Endothelial cell (in vitro differentiated cells): ENCODE results near the gene CALN1. TPM values are rescaled to one million over a fixed set of nuclear protein-coding genes. Genes with fewer than 3 reads are reported as not detected.

Experiments
- DNase-seq: peaks from one replicate; pipeline ENCODE4 v3.0.0; 2021; ENCODE audit warnings: low spot score
- H3K27ac Mint-ChIP-seq: one replicate; pipeline ENCODE4 v1.8.0; 2021; ENCODE audit warnings: mixed read lengths, inconsistent platforms; ENCODE audit not compliant: unreplicated experiment
- H3K27me3 Mint-ChIP-seq: one replicate; pipeline ENCODE4 v1.8.0; 2021; ENCODE audit warnings: mild to moderate bottlenecking, moderate library complexity, mixed read lengths, inconsistent platforms; ENCODE audit not compliant: unreplicated experiment
- H3K36me3 Mint-ChIP-seq: one replicate; pipeline ENCODE4 v1.8.0; 2021; ENCODE audit warnings: mild to moderate bottlenecking, low read depth, mixed read lengths, inconsistent platforms; ENCODE audit not compliant: unreplicated experiment
- H3K4me1 Mint-ChIP-seq: one replicate; pipeline ENCODE4 v1.8.0; 2021; ENCODE audit warnings: mild to moderate bottlenecking, mixed read lengths, inconsistent platforms; ENCODE audit not compliant: unreplicated experiment
- H3K4me3 Mint-ChIP-seq: one replicate; pipeline ENCODE4 v1.8.0; 2021; ENCODE audit warnings: mild to moderate bottlenecking, mixed read lengths, inconsistent platforms; ENCODE audit not compliant: unreplicated experiment
- H3K9me3 Mint-ChIP-seq: one replicate; pipeline ENCODE4 v1.8.0; 2021; ENCODE audit warnings: mixed read lengths, inconsistent platforms; ENCODE audit not compliant: unreplicated experiment
- CTCF ChIP-seq: fragments of 200-600 bp; sonication (generic); IDR thresholded peaks from one replicate; pipeline ENCODE4 v1.5.0; 2021; ENCODE audit warnings: antibody characterized with exemption; ENCODE audit not compliant: unreplicated experiment
- total RNA-seq: library from RNA; stranded (reverse); fragmentation: NEBNext Ultra II Directional; extraction: Animal tissue kit (Norgen Biotek cat#: 25700); gene quantifications from one replicate; pipeline ENCODE4 v1.2.1, GENCODE V29; 2021; ENCODE audit not compliant: unreplicated experiment

Gene CALN1
- total RNA-seq, 1 donor from 2014 or later = 1.4 TPM

- peaks cover 14% of the 10 kb centered on the region for H3K36me3 Mint-ChIP-seq
- H3K9me3 Mint-ChIP-seq = no peaks in the 10 kb centered on the region
- DNase-seq = no peak
- H3K4me3 Mint-ChIP-seq = no peak overlapping the region
- H3K4me1 Mint-ChIP-seq = no peaks in the 10 kb centered on the region
- H3K27me3 Mint-ChIP-seq = peaks cover 4% of the 10 kb centered on the region
- H3K27ac Mint-ChIP-seq = no peak overlapping the region
- TF ChIP-seq CTCF = no peak
Observed at GRCh38 chr7:72272479-72272878, 139.7 kb downstream of the CALN1 start.

GRCh38 chr7:72268796-72269195, 143.3 kb downstream of the CALN1 start:
- Mint-ChIP-seq H3K36me3 (no peaks in the 10 kb centered on the region), H3K4me3 (no peak overlapping the region), H3K27me3 (peaks cover 2% of the 10 kb centered on the region), H3K27ac (no peak overlapping the region), H3K9me3 (peaks cover 5% of the 10 kb centered on the region), H3K4me1 (no peaks in the 10 kb centered on the region)
- DNase-seq = no peak
- TF ChIP-seq CTCF = no peak

- no peak for TF ChIP-seq CTCF
- H3K36me3 Mint-ChIP-seq = no peaks in the 10 kb centered on the region
- peaks cover 2% of the 10 kb centered on the region for H3K27me3 Mint-ChIP-seq
- no peak for DNase-seq
- H3K27ac Mint-ChIP-seq = no peak overlapping the region
- no peak overlapping the region for H3K4me3 Mint-ChIP-seq
- H3K4me1 Mint-ChIP-seq = no peaks in the 10 kb centered on the region
- peaks cover 6% of the 10 kb centered on the region for H3K9me3 Mint-ChIP-seq
Observed at GRCh38 chr7:72268090-72268489, 144.0 kb downstream of the CALN1 start.

- DNase-seq = no peak
- no peak overlapping the region for H3K4me3 Mint-ChIP-seq
- H3K9me3 Mint-ChIP-seq = peaks cover 6% of the 10 kb centered on the region
- H3K27me3 Mint-ChIP-seq = peaks cover 1% of the 10 kb centered on the region
- no peaks in the 10 kb centered on the region for H3K4me1 Mint-ChIP-seq
- no peak overlapping the region for H3K27ac Mint-ChIP-seq
- no peak for TF ChIP-seq CTCF
- no peaks in the 10 kb centered on the region for H3K36me3 Mint-ChIP-seq
Observed at GRCh38 chr7:72267291-72267800, 144.8 kb downstream of the CALN1 start.

GRCh38 chr7:72266771-72267170, 145.4 kb downstream of the CALN1 start:
- Mint-ChIP-seq H3K36me3 (no peaks in the 10 kb centered on the region), H3K27ac (no peak overlapping the region), H3K27me3 (peaks cover 1% of the 10 kb centered on the region), H3K9me3 (peaks cover 6% of the 10 kb centered on the region), H3K4me1 (no peaks in the 10 kb centered on the region), H3K4me3 (no peak overlapping the region)
- DNase-seq = no peak
- no peak for TF ChIP-seq CTCF
